ENCODE measurements around the gene CSNK1G2. TPM values are rescaled to one million over a fixed set of nuclear protein-coding genes. Genes with fewer than 3 reads are reported as not detected.

The CSNK1G2 gene
- polyA plus RNA-seq, 1 experiment: 22.9 TPM

- DNase-seq (ENCODE audit: low read depth, low spot score): no peak
- Histone ChIP-seq H3K4me3 (ENCODE audit: low read depth, low read length) (no peak overlapping the region), H3K27ac (ENCODE audit: low read depth, low read length) (peak overlapping the region; percentile 2), H3K27me3 (ENCODE audit: control insufficient read depth, insufficient read depth, low read length) (no peaks in the 10 kb centered on the region), H3K9me3 (ENCODE audit: control insufficient read depth, insufficient read depth, low read length) (peaks cover 2% of the 10 kb centered on the region; the same call in 1 of the 2 replicates)
- ChIA-PET POLR2A (interaction anchor here (0.6 kb wide), 1 partner anchor 102 kb away, joined by 3 read pairs; no protein-coding TSS in a partner anchor), CTCF (no interaction called here)
- no peak for TF ChIP-seq CTCF (IDR thresholded peaks at IDR 0.05; ENCODE audit: low read depth, low read length)
Measured at GRCh38 chr19:1974381-1975161, 33.6 kb downstream of the CSNK1G2 start.

GRCh38 chr19:1975162-1975480, 34.1 kb downstream of the CSNK1G2 start:
- ChIA-PET CTCF (no interaction called here), POLR2A (interaction anchor here (0.6 kb wide), 1 partner anchor 102 kb away, joined by 3 read pairs; no protein-coding TSS in a partner anchor)
- DNase-seq (ENCODE audit: low read depth, low spot score): no peak
- no peak overlapping the region for H3K4me3 ChIP-seq (ENCODE audit: low read depth, low read length)
- no peak for TF ChIP-seq CTCF (IDR thresholded peaks at IDR 0.05; ENCODE audit: low read depth, low read length)
- no peaks in the 10 kb centered on the region for H3K27me3 ChIP-seq (ENCODE audit: control insufficient read depth, insufficient read depth, low read length)
- H3K9me3 ChIP-seq (ENCODE audit: control insufficient read depth, insufficient read depth, low read length): peaks cover 2% of the 10 kb centered on the region; the same call in 1 of the 2 replicates
- no peak overlapping the region for H3K27ac ChIP-seq (ENCODE audit: low read depth, low read length)

- no peak for DNase-seq (ENCODE audit: low read depth, low spot score)
- no peaks in the 10 kb centered on the region for H3K27me3 ChIP-seq (ENCODE audit: control insufficient read depth, insufficient read depth, low read length)
- H3K9me3 ChIP-seq (ENCODE audit: control insufficient read depth, insufficient read depth, low read length): peaks cover 2% of the 10 kb centered on the region; the same call in 1 of the 2 replicates
- H3K4me3 ChIP-seq (ENCODE audit: low read depth, low read length): no peak overlapping the region
- CTCF ChIA-PET: interaction anchor here (0.5 kb wide), 1 partner anchor 171 kb away, joined by 3 read pairs; no protein-coding TSS in a partner anchor
- TF ChIP-seq CTCF (IDR thresholded peaks at IDR 0.05; ENCODE audit: low read depth, low read length): no peak
- POLR2A ChIA-PET: no interaction called here
- H3K27ac ChIP-seq (ENCODE audit: low read depth, low read length): no peak overlapping the region
Measured at GRCh38 chr19:1977120-1977519, 36.1 kb downstream of the CSNK1G2 start.

- no peak overlapping the region for H3K4me3 ChIP-seq (ENCODE audit: low read depth, low read length)
- no peak for DNase-seq (ENCODE audit: low read depth, low spot score)
- POLR2A ChIA-PET: no interaction called here
- TF ChIP-seq CTCF (IDR thresholded peaks at IDR 0.05; ENCODE audit: low read depth, low read length): no peak
- CTCF ChIA-PET: no interaction called here
- H3K27me3 ChIP-seq (ENCODE audit: control insufficient read depth, insufficient read depth, low read length): no peaks in the 10 kb centered on the region
- H3K9me3 ChIP-seq (ENCODE audit: control insufficient read depth, insufficient read depth, low read length): peaks cover 2% of the 10 kb centered on the region; the same call in 1 of the 2 replicates
- H3K27ac ChIP-seq (ENCODE audit: low read depth, low read length): no peak overlapping the region
Measured at GRCh38 chr19:1978346-1978894, 37.4 kb downstream of the CSNK1G2 start.

- Histone ChIP-seq H3K27me3 (ENCODE audit: control insufficient read depth, insufficient read depth, low read length) (no peaks in the 10 kb centered on the region), H3K4me3 (ENCODE audit: low read depth, low read length) (no peak overlapping the region), H3K9me3 (ENCODE audit: control insufficient read depth, insufficient read depth, low read length) (peaks cover 2% of the 10 kb centered on the region; the same call in 1 of the 2 replicates), H3K27ac (ENCODE audit: low read depth, low read length) (no peak overlapping the region)
- no peak for TF ChIP-seq CTCF (IDR thresholded peaks at IDR 0.05; ENCODE audit: low read depth, low read length)
- DNase-seq (ENCODE audit: low read depth, low spot score): no peak
- POLR2A ChIA-PET: no interaction called here
- CTCF ChIA-PET: no interaction called here
Measured at GRCh38 chr19:1979017-1979416, 38.0 kb downstream of the CSNK1G2 start.
